HCT116 (cell line): ENCODE data around the gene TCHH.

Experiments
- EGR1 ChIP-seq: IDR thresholded peaks from 2 replicates; pipeline ENCODE4 v1.6.1; 2012; ENCODE audit warnings: low read depth
- EZH2 ChIP-seq: fragments of 200-600 bp; sonication (generic); IDR thresholded peaks from 2 replicates; pipeline ENCODE4 v1.6.1; 2017; ENCODE audit warnings: antibody characterized with exemption, mixed run types
- JUND ChIP-seq: IDR thresholded peaks from 2 replicates; pipeline ENCODE4 v1.6.1; 2012
- MAX ChIP-seq: IDR thresholded peaks from 2 replicates; pipeline ENCODE4 v1.6.1; 2012
- POLR2A ChIP-seq: IDR thresholded peaks from 2 replicates; pipeline ENCODE4 v1.7.0; 2011; ENCODE audit warnings: borderline replicate concordance; ENCODE audit not compliant: insufficient read depth, insufficient read length; ENCODE audit errors: extremely low read depth
- POLR2AphosphoS5 ChIP-seq: IDR thresholded peaks from 2 replicates; pipeline ENCODE4 v1.6.1; 2011; ENCODE audit warnings: mild to moderate bottlenecking, low read depth, low read length, moderate library complexity
- RAD21 ChIP-seq: IDR thresholded peaks from 2 replicates; pipeline ENCODE4 v1.6.1; 2012; ENCODE audit warnings: low read depth, mild to moderate bottlenecking
- ZFX ChIP-seq: fragments of 450-650 bp; IDR thresholded peaks from 2 replicates; pipeline ENCODE4 v1.6.1; 2017
- ZNF274 ChIP-seq: fragments of 200-500 bp; sonication (Bioruptor generic); IDR thresholded peaks from 2 replicates; pipeline ENCODE4 v1.6.1; 2014; ENCODE audit warnings: mild to moderate bottlenecking, low read depth, low read length, inconsistent platforms
- TF ChIP-seq, protein P1 (sequence below), 3 experiments: fragments of 200-600 bp in 1 of 3; sonication (generic) in 1 of 3; IDR thresholded peaks in 2 of 3; conservative IDR thresholded peaks in 1 of 3; 2 replicates each; pipeline ENCODE4 v1.5.1; 2012 to 2017; ENCODE audit warnings: low read depth in 2 of 3, low read length in 2 of 3, antibody characterized with exemption in 1 of 3, borderline replicate concordance in 1 of 3, control low read depth in 1 of 3, mild to moderate bottlenecking in 1 of 3, mixed read lengths in 1 of 3, mixed run types in 1 of 3, moderate library complexity in 1 of 3; ENCODE audit not compliant: insufficient read depth in 1 of 3
- TF ChIP-seq, protein P2 (sequence below): IDR thresholded peaks from 2 replicates; pipeline ENCODE4 v1.6.1; 2012; ENCODE audit warnings: low read depth

- TF ChIP-seq POLR2A (no peak), ZNF274 (no peak), RAD21 (no peak), EGR1 (no peak), JUND (no peak), MAX (no peak), POLR2AphosphoS5 (no peak), EZH2 (no peak), ZFX (no peak)
- TF ChIP-seq, protein P1, sequence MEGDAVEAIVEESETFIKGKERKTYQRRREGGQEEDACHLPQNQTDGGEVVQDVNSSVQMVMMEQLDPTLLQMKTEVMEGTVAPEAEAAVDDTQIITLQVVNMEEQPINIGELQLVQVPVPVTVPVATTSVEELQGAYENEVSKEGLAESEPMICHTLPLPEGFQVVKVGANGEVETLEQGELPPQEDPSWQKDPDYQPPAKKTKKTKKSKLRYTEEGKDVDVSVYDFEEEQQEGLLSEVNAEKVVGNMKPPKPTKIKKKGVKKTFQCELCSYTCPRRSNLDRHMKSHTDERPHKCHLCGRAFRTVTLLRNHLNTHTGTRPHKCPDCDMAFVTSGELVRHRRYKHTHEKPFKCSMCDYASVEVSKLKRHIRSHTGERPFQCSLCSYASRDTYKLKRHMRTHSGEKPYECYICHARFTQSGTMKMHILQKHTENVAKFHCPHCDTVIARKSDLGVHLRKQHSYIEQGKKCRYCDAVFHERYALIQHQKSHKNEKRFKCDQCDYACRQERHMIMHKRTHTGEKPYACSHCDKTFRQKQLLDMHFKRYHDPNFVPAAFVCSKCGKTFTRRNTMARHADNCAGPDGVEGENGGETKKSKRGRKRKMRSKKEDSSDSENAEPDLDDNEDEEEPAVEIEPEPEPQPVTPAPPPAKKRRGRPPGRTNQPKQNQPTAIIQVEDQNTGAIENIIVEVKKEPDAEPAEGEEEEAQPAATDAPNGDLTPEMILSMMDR (IDR thresholded peaks at IDR 0.05 in 2 of 3, conservative IDR thresholded peaks at IDR 0.05 in 1 of 3; ENCODE audit: borderline replicate concordance in 1 of 3, insufficient read depth in 1 of 3, low read depth in 2 of 3, low read length in 2 of 3) = no peak
- TF ChIP-seq, protein P2, sequence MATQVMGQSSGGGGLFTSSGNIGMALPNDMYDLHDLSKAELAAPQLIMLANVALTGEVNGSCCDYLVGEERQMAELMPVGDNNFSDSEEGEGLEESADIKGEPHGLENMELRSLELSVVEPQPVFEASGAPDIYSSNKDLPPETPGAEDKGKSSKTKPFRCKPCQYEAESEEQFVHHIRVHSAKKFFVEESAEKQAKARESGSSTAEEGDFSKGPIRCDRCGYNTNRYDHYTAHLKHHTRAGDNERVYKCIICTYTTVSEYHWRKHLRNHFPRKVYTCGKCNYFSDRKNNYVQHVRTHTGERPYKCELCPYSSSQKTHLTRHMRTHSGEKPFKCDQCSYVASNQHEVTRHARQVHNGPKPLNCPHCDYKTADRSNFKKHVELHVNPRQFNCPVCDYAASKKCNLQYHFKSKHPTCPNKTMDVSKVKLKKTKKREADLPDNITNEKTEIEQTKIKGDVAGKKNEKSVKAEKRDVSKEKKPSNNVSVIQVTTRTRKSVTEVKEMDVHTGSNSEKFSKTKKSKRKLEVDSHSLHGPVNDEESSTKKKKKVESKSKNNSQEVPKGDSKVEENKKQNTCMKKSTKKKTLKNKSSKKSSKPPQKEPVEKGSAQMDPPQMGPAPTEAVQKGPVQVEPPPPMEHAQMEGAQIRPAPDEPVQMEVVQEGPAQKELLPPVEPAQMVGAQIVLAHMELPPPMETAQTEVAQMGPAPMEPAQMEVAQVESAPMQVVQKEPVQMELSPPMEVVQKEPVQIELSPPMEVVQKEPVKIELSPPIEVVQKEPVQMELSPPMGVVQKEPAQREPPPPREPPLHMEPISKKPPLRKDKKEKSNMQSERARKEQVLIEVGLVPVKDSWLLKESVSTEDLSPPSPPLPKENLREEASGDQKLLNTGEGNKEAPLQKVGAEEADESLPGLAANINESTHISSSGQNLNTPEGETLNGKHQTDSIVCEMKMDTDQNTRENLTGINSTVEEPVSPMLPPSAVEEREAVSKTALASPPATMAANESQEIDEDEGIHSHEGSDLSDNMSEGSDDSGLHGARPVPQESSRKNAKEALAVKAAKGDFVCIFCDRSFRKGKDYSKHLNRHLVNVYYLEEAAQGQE = no peak
These were observed 45.3 kb upstream of the TCHH start for GRCh38 chr1:152160576-152160975.
